GM18517 (cell line): ENCODE data around the gene LHFPL3.
A peak's percentile ranks its signal among the peaks of the same experiment; 100 is the strongest.
"Not testable (repeated sequence)": the region's sequence is repeated elsewhere in the genome, so short reads cannot be mapped to it uniquely, and the experiment has no call there.

ENCODE experiments used
- ATAC-seq: cut with Tn5 transposase; IDR thresholded peaks from one replicate; pipeline ENCODE4 v1.9.1; 2021; ENCODE audit warnings: mild to moderate bottlenecking, moderate library complexity; ENCODE audit not compliant: unreplicated experiment

The LHFPL3 gene

GRCh38 chr7:104926601-104927041 lies 598.2 kb downstream of the LHFPL3 start:
- no peak for ATAC-seq

GRCh38 chr7:104927055-104927454 lies 598.7 kb downstream of the LHFPL3 start:
- ATAC-seq: no peak

GRCh38 chr7:104928721-104929400 lies 600.5 kb downstream of the LHFPL3 start:
- no peak for ATAC-seq

GRCh38 chr7:104929921-104930320 lies 601.5 kb downstream of the LHFPL3 start:
- ATAC-seq: no peak

GRCh38 chr7:104931181-104931781 lies 602.9 kb downstream of the LHFPL3 start:
- ATAC-seq: no peak

- no peak for ATAC-seq
Observed at GRCh38 chr7:104933022-104933421, 604.6 kb downstream of the LHFPL3 start.

- no peak for ATAC-seq
Observed at GRCh38 chr7:104933521-104933988, 605.2 kb downstream of the LHFPL3 start.

- ATAC-seq: no peak
Observed at GRCh38 chr7:104934665-104935064, 606.3 kb downstream of the LHFPL3 start.

GRCh38 chr7:104935276-104935675 lies 606.9 kb downstream of the LHFPL3 start:
- ATAC-seq: no peak

- ATAC-seq: no peak
Observed at GRCh38 chr7:104936546-104936945, 608.1 kb downstream of the LHFPL3 start.

GRCh38 chr7:104937489-104937888 lies 609.1 kb downstream of the LHFPL3 start:
- not testable (repeated sequence) for ATAC-seq

GRCh38 chr7:104938741-104939390 lies 610.5 kb downstream of the LHFPL3 start:
- ATAC-seq: no peak

- no peak for ATAC-seq
Observed at GRCh38 chr7:104940023-104940710, 611.8 kb downstream of the LHFPL3 start.

- ATAC-seq: peak; percentile 49
Observed at GRCh38 chr7:104943502-104944343, 615.3 kb downstream of the LHFPL3 start.

- no peak for ATAC-seq
Observed at GRCh38 chr7:104945599-104945956, 617.2 kb downstream of the LHFPL3 start.

GRCh38 chr7:104946338-104946737 lies 617.9 kb downstream of the LHFPL3 start:
- no peak for ATAC-seq

GRCh38 chr7:104950006-104950405 lies 621.6 kb downstream of the LHFPL3 start:
- no peak for ATAC-seq

- ATAC-seq: no peak
Observed at GRCh38 chr7:104950754-104951153, 622.4 kb downstream of the LHFPL3 start.

GRCh38 chr7:104951546-104951945 lies 623.1 kb downstream of the LHFPL3 start:
- no peak for ATAC-seq

- no peak for ATAC-seq
Observed at GRCh38 chr7:104955276-104955675, 626.9 kb downstream of the LHFPL3 start.
